Large intestine (tissue), 3 donors: ENCODE data around the gene NUBP1. TPM values are rescaled to one million over a fixed set of nuclear protein-coding genes. Genes with fewer than 3 reads are reported as not detected.

Experiments used
- DNase-seq, 2 donors: peaks; one replicate each; pipeline versions ENCODE4 v3.0.0 to v3.0.0-alpha.2; 2013
- H3K27ac ChIP-seq: one replicate; pipeline ENCODE4 v1.5.1; 2013; ENCODE audit warnings: low read length
- H3K27me3 ChIP-seq: 2 replicates; pipeline ENCODE4 v1.6.1; 2013; ENCODE audit warnings: low read length; ENCODE audit not compliant: control insufficient read depth, insufficient read depth
- H3K36me3 ChIP-seq: 2 replicates; pipeline ENCODE4 v1.6.1; 2013; ENCODE audit warnings: low read length; ENCODE audit not compliant: control insufficient read depth, insufficient read depth
- H3K4me1 ChIP-seq: one replicate; pipeline ENCODE4 v1.6.1; 2013; ENCODE audit warnings: low read length; ENCODE audit not compliant: control insufficient read depth, insufficient read depth
- H3K4me3 ChIP-seq: one replicate; pipeline ENCODE4 v1.5.1; 2013; ENCODE audit warnings: low read length
- H3K9me3 ChIP-seq: one replicate; pipeline ENCODE4 v1.6.1; 2013; ENCODE audit warnings: mild to moderate bottlenecking, low read depth, low read length, moderate library complexity; ENCODE audit not compliant: control insufficient read depth
- WGBS: methylation state at CpG from one replicate; pipeline ENCODE4 v1.1.5; 2013; ENCODE audit warnings: low lambda C conversion rate; ENCODE audit not compliant: insufficient coverage; 5-methylcytosine and 5-hydroxymethylcytosine counted together
- polyA plus RNA-seq: library from polyadenylated mRNA; unstranded; fragments of 120-200 nt; gene quantifications from one replicate; pipeline ENCODE4 v1.2.1, GENCODE V29; 2013

Gene NUBP1
- polyA plus RNA-seq, 1 donor: 29.0 TPM

DNA sequence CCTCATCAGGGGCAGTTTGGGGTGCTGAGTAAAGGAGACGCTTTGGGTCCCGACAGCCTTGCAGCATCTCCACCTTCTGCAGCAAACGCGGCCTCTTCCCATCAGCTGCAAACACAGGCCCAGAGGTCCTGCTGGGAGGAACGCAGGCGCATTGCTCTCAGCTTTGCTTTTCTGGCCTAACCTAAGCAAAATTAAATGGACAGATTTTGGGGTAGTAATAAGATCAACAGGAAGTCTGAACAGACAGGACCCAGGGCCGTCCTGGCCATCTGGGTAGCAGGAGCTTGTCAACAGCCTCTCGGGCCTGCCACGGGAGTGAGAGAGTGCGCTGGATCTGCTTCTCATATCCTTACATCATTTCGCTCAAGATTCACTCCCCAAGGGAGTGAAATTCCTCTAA lies 7.2 kb downstream of the NUBP1 start:
- peaks cover 56% of the 10 kb centered on the region for H3K36me3 ChIP-seq
- H3K4me1 ChIP-seq: no peaks in the 10 kb centered on the region
- H3K27me3 ChIP-seq: no peaks in the 10 kb centered on the region
- no peaks in the 10 kb centered on the region for H3K9me3 ChIP-seq
- no peak for DNase-seq
- WGBS: no CpG with 5 or more reads among the region's 11 CpGs
- no peak overlapping the region for H3K4me3 ChIP-seq
- no peak overlapping the region for H3K27ac ChIP-seq

- H3K27ac ChIP-seq: no peak overlapping the region
- H3K27me3 ChIP-seq: no peaks in the 10 kb centered on the region
- no peak overlapping the region for H3K4me3 ChIP-seq
- no peak for DNase-seq
- H3K9me3 ChIP-seq: no peaks in the 10 kb centered on the region
- no CpG with 5 or more reads among the region's 13 CpGs for WGBS
- no peaks in the 10 kb centered on the region for H3K4me1 ChIP-seq
- H3K36me3 ChIP-seq: peaks cover 60% of the 10 kb centered on the region
Observed at GRCh38 chr16:10751291-10751697, 7.7 kb downstream of the NUBP1 start.

GRCh38 chr16:10752843-10753523 lies 9.3 kb downstream of the NUBP1 start:
- no CpG with 5 or more reads among the region's 10 CpGs for WGBS
- Histone ChIP-seq H3K36me3 (peaks cover 63% of the 10 kb centered on the region), H3K4me1 (no peaks in the 10 kb centered on the region), H3K27ac (no peak overlapping the region), H3K9me3 (no peaks in the 10 kb centered on the region), H3K27me3 (no peaks in the 10 kb centered on the region), H3K4me3 (no peak overlapping the region)
- DNase-seq: no peak

- no peak overlapping the region for H3K4me3 ChIP-seq
- DNase-seq: no peak
- no peaks in the 10 kb centered on the region for H3K9me3 ChIP-seq
- 100% methylated on average over 3 of the region's 7 CpGs for WGBS
- H3K36me3 ChIP-seq: peaks cover 64% of the 10 kb centered on the region
- H3K27ac ChIP-seq: no peak overlapping the region
- H3K27me3 ChIP-seq: no peaks in the 10 kb centered on the region
- no peaks in the 10 kb centered on the region for H3K4me1 ChIP-seq
Observed at GRCh38 chr16:10753670-10754069, 10.0 kb downstream of the NUBP1 start.

DNA sequence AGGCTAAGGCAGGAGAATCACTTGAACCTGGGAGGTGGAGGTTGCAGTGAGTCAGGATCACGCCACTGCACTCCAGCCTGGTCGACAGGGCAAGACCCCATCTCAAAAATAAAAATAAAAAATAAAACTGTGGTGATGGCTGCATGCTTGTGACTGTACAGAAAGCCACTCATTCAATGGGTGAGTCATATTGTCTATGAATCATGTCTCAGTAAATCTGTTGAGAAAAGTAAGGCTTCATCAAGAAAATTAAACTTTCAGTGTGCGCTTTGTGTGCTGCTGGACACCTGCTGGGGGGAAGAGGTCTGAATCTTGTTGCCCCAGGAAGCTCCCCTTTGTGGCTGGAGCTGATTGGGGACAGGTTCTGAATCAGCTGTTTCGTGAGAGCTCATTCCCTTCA lies 11.3 kb downstream of the NUBP1 start:
- WGBS: no CpG with 5 or more reads among the region's 4 CpGs
- Histone ChIP-seq H3K4me1 (no peaks in the 10 kb centered on the region), H3K4me3 (no peak overlapping the region), H3K36me3 (peaks cover 65% of the 10 kb centered on the region), H3K27me3 (no peaks in the 10 kb centered on the region), H3K9me3 (no peaks in the 10 kb centered on the region), H3K27ac (no peak overlapping the region)
- DNase-seq: no peak

DNA sequence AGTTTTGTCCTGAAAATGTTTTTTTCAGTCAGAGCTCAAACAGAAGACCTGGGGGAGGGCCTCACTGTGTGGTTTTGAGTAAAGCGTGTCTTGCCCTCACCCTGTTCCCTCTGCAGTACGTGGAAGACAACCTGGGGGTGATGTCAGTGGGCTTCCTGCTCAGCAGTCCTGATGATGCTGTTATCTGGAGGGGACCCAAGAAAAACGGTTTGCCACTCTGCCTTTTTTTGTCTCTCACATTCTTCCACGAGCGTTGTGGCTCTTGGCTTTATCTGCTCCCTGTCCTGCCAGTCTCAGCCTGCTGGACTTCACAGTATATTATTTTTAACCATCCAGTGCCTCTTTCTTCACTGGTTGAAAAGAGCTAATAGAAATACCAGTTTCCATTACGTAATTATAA lies 12.9 kb downstream of the NUBP1 start:
- H3K4me3 ChIP-seq: no peak overlapping the region
- no peaks in the 10 kb centered on the region for H3K4me1 ChIP-seq
- no peak for DNase-seq
- H3K27me3 ChIP-seq: no peaks in the 10 kb centered on the region
- H3K9me3 ChIP-seq: no peaks in the 10 kb centered on the region
- 100% methylated on average over 2 of the region's 6 CpGs for WGBS
- no peak overlapping the region for H3K27ac ChIP-seq
- H3K36me3 ChIP-seq: peaks cover 74% of the 10 kb centered on the region

GRCh38 chr16:10760858-10761257 lies 17.2 kb downstream of the NUBP1 start:
- Histone ChIP-seq H3K9me3 (peaks cover 8% of the 10 kb centered on the region), H3K4me1 (no peaks in the 10 kb centered on the region), H3K27me3 (no peaks in the 10 kb centered on the region), H3K4me3 (no peak overlapping the region), H3K36me3 (peaks cover 87% of the 10 kb centered on the region), H3K27ac (no peak overlapping the region)
- DNase-seq: no peak
- WGBS: no CpG with 5 or more reads among the region's 3 CpGs

- no peak for DNase-seq
- peaks cover 87% of the 10 kb centered on the region for H3K36me3 ChIP-seq
- H3K4me1 ChIP-seq: no peaks in the 10 kb centered on the region
- H3K27me3 ChIP-seq: no peaks in the 10 kb centered on the region
- peaks cover 8% of the 10 kb centered on the region for H3K9me3 ChIP-seq
- no peak overlapping the region for H3K4me3 ChIP-seq
- WGBS: 100% methylated on average over 2 of the region's 8 CpGs
- no peak overlapping the region for H3K27ac ChIP-seq
Observed at GRCh38 chr16:10761373-10761772, 17.7 kb downstream of the NUBP1 start.

- no peaks in the 10 kb centered on the region for H3K27me3 ChIP-seq
- H3K36me3 ChIP-seq: peaks cover 82% of the 10 kb centered on the region
- H3K4me1 ChIP-seq: no peaks in the 10 kb centered on the region
- H3K4me3 ChIP-seq: no peak overlapping the region
- no CpG with 5 or more reads among the region's 35 CpGs for WGBS
- no peak overlapping the region for H3K27ac ChIP-seq
- no peak for DNase-seq
- peaks cover 8% of the 10 kb centered on the region for H3K9me3 ChIP-seq
Observed at GRCh38 chr16:10762336-10763016, 18.8 kb downstream of the NUBP1 start.

DNA sequence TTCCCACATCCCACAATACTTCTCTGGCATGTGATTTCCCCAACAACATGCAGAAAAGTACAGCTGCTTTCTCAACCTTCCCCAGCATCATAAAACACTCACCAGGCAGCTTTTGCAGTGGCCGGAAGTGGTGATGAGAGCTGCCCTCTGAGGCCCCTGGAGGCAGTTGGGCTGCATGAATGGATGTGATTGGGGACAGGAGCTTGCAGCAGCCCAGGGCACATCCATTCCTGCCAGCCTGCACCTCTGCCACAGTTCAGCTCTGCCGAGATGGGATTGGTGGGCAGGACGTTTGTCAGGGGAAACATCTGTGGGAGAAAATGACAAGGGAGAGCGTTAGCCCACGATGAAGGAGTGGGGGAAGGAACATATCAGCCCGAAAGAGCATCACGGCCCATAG lies 19.8 kb downstream of the NUBP1 start:
- Histone ChIP-seq H3K27ac (no peak overlapping the region), H3K36me3 (peaks cover 77% of the 10 kb centered on the region), H3K4me3 (no peak overlapping the region), H3K4me1 (no peaks in the 10 kb centered on the region), H3K9me3 (peaks cover 8% of the 10 kb centered on the region), H3K27me3 (no peaks in the 10 kb centered on the region)
- DNase-seq: no peak
- WGBS: no CpG with 5 or more reads among the region's 7 CpGs

- peaks cover 67% of the 10 kb centered on the region for H3K36me3 ChIP-seq
- no CpG with 5 or more reads among the region's 4 CpGs for WGBS
Observed at GRCh38 chr16:10765772-10766171, 22.1 kb downstream of the NUBP1 start.

More at GRCh38 chr16:10765772-10766171, 22.1 kb downstream of the NUBP1 start:
- Histone ChIP-seq H3K4me1 (no peaks in the 10 kb centered on the region), H3K27me3 (no peaks in the 10 kb centered on the region), H3K9me3 (peaks cover 8% of the 10 kb centered on the region), H3K4me3 (no peak overlapping the region), H3K27ac (no peak overlapping the region)
- no peak for DNase-seq
